GM12873 (cell line): Measurements from ENCODE around the gene ITIH3.
A peak's percentile ranks its signal among the peaks of the same experiment; 100 is the strongest.

Experiments used
- TF ChIP-seq, protein P1 (sequence below): IDR thresholded peaks from 2 replicates; pipeline ENCODE4 v1.5.1; 2012; ENCODE audit warnings: low read depth, mild to moderate bottlenecking, moderate library complexity, low read length, control low read depth; ENCODE audit not compliant: insufficient read depth; ENCODE audit errors: missing control alignments

The ITIH3 gene

GRCh38 chr3:52792413-52792812 is 2.2 kb upstream of the ITIH3 start:
- TF ChIP-seq, protein P1, sequence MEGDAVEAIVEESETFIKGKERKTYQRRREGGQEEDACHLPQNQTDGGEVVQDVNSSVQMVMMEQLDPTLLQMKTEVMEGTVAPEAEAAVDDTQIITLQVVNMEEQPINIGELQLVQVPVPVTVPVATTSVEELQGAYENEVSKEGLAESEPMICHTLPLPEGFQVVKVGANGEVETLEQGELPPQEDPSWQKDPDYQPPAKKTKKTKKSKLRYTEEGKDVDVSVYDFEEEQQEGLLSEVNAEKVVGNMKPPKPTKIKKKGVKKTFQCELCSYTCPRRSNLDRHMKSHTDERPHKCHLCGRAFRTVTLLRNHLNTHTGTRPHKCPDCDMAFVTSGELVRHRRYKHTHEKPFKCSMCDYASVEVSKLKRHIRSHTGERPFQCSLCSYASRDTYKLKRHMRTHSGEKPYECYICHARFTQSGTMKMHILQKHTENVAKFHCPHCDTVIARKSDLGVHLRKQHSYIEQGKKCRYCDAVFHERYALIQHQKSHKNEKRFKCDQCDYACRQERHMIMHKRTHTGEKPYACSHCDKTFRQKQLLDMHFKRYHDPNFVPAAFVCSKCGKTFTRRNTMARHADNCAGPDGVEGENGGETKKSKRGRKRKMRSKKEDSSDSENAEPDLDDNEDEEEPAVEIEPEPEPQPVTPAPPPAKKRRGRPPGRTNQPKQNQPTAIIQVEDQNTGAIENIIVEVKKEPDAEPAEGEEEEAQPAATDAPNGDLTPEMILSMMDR, result no peak

DNA sequence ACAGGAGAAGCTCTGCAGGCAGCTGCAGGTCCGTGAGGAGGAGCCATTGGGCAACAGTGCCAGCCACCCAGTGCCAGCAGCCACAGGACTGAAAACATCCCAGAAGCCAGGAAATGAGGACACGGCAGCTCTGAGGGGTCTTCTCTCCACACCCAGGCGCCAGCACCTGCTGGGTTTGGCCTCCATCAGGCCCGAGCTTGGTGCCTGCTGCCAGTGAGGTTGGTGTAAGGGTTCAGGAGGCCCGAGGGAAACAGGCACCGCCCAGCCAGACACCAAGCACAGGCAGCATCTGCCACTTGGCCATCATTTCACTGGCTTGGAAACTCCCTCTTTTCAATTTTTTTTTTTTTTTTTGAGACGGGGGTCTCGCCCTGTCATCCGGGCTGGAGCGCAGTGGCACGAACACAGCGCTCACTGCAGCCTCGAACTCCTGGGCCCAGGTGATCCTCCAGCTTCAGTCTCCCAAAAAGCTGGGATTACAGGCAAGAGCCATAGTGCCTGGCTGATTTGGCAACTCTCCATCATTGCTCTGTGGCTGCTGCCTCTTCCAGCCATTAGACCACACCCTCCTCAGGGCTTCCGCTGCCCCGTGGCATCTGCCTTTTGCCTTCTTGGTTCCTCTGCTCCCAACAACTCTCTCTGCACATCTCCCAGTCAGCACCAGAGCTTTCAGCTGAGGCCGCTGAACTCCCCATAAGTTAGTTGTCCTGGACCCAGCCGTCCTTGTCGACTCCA is 1.5 kb upstream of the ITIH3 start:
- TF ChIP-seq, protein P1, result no peak

DNA sequence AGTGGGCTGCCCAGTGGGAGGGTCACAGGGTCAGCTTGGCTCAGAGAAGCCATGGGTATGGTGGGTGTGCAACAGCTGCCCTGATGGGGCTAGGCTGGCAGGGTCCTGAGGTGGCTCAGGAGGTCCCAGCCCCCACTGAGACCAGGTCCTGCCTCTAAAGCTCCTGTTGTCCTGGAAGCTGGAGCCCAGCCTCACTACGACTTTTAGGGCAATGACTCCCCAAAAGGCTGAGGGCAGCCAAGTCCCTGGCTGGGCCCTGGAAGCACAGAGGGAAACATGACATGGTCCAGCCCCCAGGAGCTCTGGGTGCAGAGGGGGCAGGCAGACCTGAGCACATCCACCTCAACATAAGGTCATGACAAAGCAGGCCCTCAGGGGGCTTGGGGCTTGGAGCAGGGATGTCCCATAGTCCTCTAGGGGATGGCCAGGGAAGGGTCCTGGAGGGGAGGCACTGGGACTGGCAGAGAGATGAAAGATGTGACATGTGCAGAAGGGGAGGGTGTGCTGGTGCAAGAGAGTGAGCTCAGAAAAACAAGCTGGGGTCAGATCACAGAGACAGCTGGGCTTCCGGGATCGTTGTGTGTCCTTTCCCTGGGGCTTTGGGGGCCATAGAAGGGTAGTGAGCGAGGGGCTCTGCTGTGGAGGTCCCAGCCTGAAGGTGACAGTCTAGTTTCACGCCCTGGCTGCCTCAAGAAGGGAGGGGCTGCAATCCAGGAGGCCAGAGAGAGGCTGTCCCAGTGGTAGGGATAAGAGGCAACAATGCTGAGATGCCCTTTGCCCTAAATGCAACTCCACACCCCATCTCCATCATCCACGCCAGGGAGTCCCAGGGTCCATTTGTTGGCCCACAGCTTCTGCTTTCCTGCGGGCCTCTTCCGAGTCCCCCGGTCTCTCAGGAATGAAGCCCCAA is 639 bp upstream of the ITIH3 start:
- TF ChIP-seq, protein P1, result no peak

GRCh38 chr3:52795298-52795900 is 803 bp downstream of the ITIH3 start:
- TF ChIP-seq, protein P1, result no peak

GRCh38 chr3:52796411-52796810 is 1.8 kb downstream of the ITIH3 start:
- TF ChIP-seq, protein P1, result no peak

DNA sequence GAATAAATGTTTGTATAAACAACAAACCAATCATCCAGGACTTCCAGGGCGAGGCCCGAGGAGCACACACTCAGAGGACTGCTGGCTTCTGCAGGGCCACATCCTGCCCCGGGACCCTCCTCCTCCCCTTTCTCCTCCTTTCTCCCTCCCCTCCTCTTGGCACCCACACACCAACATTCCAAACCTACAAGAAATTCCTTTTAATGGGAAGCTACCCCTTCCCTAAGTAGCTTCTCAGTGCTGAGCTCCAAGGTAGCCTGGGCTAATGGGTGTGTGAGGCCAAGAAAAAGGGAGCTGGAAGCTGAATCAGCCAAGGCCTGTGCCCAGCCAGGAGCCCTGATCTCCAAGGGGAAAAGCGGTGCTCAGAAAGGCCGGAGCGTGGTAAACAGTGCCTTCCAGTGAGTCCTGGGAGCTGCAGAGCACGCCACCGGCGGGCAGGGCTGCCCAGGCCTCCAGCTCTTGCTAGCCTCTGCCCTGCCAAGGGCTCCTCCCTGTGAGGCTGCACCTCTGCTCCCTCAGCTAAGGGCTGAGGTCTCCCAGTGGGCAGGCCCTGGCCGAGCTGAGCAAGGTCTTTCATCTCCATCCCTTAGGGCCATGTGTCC is 3.9 kb downstream of the ITIH3 start:
- TF ChIP-seq, protein P1, result no peak

DNA sequence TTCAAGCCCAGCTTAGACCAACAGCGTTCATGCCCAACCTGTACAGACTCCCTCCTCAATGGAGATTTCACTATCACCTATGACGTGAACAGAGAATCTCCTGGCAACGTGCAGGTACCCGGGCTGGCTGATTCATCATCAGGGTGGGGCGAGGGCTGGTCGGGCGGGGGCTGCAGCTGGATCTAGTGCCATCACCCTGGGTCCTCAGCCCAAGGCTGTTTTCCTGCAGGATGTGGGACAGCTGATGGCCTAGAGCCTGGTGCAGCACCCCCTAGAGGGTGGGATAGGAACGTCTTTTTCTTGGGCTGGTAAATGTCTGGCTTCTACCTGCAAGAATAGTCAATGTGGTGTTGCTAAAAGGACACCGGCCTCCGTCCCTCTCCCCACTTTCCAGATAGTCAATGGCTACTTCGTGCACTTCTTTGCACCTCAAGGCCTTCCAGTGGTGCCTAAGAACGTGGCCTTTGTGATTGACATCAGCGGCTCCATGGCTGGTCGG is 4.4 kb downstream of the ITIH3 start:
- TF ChIP-seq, protein P1, result peak; percentile 80
